GM19023 (cell line): ENCODE measurements around the gene FDXR.

Source experiments
- ATAC-seq: cut with Tn5 transposase; IDR thresholded peaks from one replicate; pipeline ENCODE4 v1.9.1; 2021; ENCODE audit warnings: mild to moderate bottlenecking, moderate library complexity; ENCODE audit not compliant: unreplicated experiment

Gene FDXR

GRCh38 chr17:74839990-74840852, 32.6 kb downstream of the FDXR start:
- no peak for ATAC-seq

- ATAC-seq: no peak
Observed at GRCh38 chr17:74838274-74838673, 34.5 kb downstream of the FDXR start.

- no peak for ATAC-seq
Observed at GRCh38 chr17:74836691-74837467, 35.9 kb downstream of the FDXR start.

- ATAC-seq: no peak
Observed at GRCh38 chr17:74836191-74836590, 36.6 kb downstream of the FDXR start.

- no peak for ATAC-seq
Observed at GRCh38 chr17:74833501-74834377, 39.1 kb downstream of the FDXR start.

GRCh38 chr17:74832421-74832820, 40.4 kb downstream of the FDXR start:
- no peak for ATAC-seq

- ATAC-seq: no peak
Observed at GRCh38 chr17:74831444-74832146, 41.2 kb downstream of the FDXR start.

- no peak for ATAC-seq
Observed at GRCh38 chr17:74830861-74831260, 41.9 kb downstream of the FDXR start.

GRCh38 chr17:74827800-74828199, 45.0 kb downstream of the FDXR start:
- ATAC-seq: no peak

- no peak for ATAC-seq
Observed at GRCh38 chr17:74825952-74826719, 46.7 kb downstream of the FDXR start.

GRCh38 chr17:74824961-74825627, 47.7 kb downstream of the FDXR start:
- no peak for ATAC-seq

GRCh38 chr17:74822939-74823367, 49.8 kb downstream of the FDXR start:
- no peak for ATAC-seq

- ATAC-seq: no peak
Observed at GRCh38 chr17:74822335-74822938, 50.4 kb downstream of the FDXR start.

GRCh38 chr17:74821655-74822334, 51.0 kb downstream of the FDXR start:
- no peak for ATAC-seq

- no peak for ATAC-seq
Observed at GRCh38 chr17:74819801-74820436, 52.9 kb downstream of the FDXR start.

GRCh38 chr17:74818291-74818938, 54.4 kb downstream of the FDXR start:
- no peak for ATAC-seq
